WTC11 (cell line): Measurements from ENCODE around the gene DHCR7.

Experiments
- ELF4 ChIP-seq: sonication (generic); formaldehyde crosslinking; IDR thresholded peaks from 2 replicates; pipeline ENCODE4 v1.8.1; 2022; ENCODE audit warnings: low read depth, mild to moderate bottlenecking, moderate library complexity, missing genetic modification reagents
- MAX ChIP-seq: sonication (generic); formaldehyde crosslinking; IDR thresholded peaks from 2 replicates; pipeline ENCODE4 v1.8.0; 2022; ENCODE audit warnings: mild to moderate bottlenecking, missing genetic modification reagents
- TP53 ChIP-seq: sonication (generic); formaldehyde crosslinking; IDR thresholded peaks from 2 replicates; pipeline ENCODE4 v1.8.1; 2023; ENCODE audit warnings: mild to moderate bottlenecking, missing genetic modification reagents
- TF ChIP-seq, protein P1 (sequence below): fragments of 200-600 bp; IDR thresholded peaks from 2 replicates; pipeline ENCODE4 v1.8.0; 2022; ENCODE audit warnings: antibody characterized with exemption

- TF ChIP-seq, protein P1, sequence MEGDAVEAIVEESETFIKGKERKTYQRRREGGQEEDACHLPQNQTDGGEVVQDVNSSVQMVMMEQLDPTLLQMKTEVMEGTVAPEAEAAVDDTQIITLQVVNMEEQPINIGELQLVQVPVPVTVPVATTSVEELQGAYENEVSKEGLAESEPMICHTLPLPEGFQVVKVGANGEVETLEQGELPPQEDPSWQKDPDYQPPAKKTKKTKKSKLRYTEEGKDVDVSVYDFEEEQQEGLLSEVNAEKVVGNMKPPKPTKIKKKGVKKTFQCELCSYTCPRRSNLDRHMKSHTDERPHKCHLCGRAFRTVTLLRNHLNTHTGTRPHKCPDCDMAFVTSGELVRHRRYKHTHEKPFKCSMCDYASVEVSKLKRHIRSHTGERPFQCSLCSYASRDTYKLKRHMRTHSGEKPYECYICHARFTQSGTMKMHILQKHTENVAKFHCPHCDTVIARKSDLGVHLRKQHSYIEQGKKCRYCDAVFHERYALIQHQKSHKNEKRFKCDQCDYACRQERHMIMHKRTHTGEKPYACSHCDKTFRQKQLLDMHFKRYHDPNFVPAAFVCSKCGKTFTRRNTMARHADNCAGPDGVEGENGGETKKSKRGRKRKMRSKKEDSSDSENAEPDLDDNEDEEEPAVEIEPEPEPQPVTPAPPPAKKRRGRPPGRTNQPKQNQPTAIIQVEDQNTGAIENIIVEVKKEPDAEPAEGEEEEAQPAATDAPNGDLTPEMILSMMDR: no peak
- TF ChIP-seq ELF4: no peak
- TF ChIP-seq MAX: no peak
- TF ChIP-seq TP53 (CRISPR knock-in tag): no peak
Observed at GRCh38 chr11:71426413-71426812, 21.8 kb downstream of the DHCR7 start.
